GM21360 (cell line): ENCODE results near the gene DSPP.
A peak's percentile ranks its signal among the peaks of the same experiment; 100 is the strongest.
"Not testable (repeated sequence)": the region's sequence is repeated elsewhere in the genome, so short reads cannot be mapped to it uniquely, and the experiment has no call there.

Source experiments
- ATAC-seq: cut with Tn5 transposase; IDR thresholded peaks from one replicate; pipeline ENCODE4 v1.9.1; 2021; ENCODE audit warnings: mild to moderate bottlenecking, moderate library complexity; ENCODE audit not compliant: unreplicated experiment

DSPP gene

DNA sequence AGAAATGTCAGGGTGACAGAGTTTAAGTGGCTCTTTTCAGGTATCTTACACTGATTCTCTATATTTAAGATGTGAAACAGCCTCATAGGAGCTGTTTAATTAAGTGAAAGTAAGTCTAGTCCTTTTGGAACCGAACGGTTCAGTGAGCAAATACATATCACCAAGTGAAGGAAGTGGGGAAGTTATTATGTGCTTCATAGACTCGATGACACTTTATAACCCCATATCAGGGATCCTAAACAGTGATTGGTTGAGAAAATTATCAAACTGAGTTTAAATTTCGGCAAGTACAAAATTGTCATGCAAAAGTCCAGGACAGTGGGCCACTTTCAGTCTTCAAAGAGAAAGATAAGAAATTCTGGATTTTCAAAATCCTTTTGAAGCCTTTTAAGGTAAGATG, at the start of gene DSPP:
Gene DSPP, plus strand, starts transcription at position 301 of the 400 bp plus-strand sequence. CDS start 2,380 bp downstream, outside the sequence.
- ATAC-seq, result no peak

DNA sequence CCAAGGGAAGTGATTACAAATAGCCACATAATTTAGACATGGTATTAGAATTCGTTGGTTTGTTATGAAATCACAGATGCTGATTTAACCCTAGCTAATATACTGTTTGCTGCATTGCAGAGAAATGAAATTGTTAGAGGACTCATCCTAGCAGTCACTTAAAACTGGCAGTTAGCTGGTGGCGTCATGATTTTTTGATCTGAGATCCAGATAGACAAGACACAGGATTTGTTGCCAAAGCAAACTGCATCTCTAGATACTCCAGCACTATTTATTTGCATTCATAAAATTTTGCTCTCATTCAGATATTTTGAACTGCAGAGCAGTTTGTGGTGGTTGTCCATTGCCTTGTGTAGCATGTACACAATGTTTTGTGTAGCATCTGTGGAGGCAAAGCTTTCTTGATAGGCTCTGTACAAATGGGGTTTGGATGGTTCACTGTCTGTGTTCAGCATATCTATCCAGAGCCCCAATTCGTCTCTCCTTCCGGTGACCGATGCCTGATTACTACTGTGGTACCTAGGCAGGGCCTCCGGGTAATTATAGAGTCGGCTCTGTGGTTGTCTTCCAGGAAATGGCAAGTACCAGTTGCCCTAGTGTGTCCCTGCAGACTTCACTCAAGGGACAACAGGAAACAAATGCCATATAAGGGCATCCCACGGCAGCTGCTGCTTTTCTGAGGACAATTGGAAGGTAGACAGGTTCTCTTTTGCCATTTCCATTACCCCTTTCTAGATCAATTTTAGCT, 49.1 kb upstream of the DSPP start:
- ATAC-seq, result peak; percentile 99

DNA sequence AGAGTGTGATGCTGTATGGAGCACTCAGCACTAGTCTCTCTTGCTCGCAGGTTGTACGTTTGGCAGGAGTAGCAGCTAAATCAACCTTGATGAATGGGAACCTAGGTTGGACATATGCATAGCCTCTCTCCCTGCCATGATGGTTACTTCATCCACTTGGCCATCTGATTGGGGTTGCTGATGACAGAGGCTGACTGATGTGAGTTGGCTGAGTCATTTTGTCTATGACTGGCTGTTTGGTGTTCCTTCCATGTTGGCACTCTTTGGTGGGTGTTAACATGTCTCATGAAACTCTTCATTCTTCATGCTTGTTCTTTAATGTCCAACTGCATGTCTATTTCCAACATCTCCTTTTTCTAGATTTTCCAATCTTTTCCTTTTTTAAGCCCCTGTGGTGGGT, 47.5 kb upstream of the DSPP start:
- ATAC-seq, result no peak

DNA sequence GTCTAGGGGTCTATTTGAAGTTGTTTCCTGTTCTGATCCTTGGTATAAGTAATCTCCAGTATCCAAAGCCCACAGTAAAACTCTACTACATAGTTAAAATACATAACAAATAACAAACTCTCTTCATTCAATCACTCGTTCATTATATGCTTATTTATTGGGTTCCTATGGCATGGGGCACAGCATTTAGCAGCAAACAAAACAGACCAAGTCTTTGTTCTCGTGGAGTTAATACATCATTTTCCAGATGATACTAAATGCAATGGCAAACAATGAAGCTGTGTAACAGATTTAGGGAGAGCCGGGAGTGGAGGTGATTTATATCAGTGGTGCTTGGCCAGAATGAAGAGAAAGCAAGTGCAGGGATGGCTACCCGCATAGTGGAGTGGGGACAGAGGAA, 42.6 kb upstream of the DSPP start:
- no peak for ATAC-seq

DNA sequence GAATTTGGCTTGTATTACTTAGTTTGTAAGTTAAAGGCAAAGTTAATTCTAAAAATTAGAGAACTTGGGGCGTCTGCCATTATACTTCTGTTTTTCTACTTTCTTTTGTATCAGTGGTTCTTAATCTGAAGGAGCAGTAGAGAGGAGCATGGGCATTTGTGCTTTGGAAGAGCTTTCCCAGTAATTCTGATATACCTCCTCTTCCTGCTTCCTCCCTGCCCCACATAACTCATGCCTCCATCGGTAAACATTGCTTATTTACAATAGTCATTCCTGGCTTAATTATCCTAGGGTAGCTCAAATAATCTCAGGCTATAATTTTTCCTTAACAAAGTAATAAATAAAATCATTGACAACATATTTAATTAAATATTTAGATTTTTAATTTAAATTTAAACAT, 42.1 kb upstream of the DSPP start:
- ATAC-seq, result no peak

DNA sequence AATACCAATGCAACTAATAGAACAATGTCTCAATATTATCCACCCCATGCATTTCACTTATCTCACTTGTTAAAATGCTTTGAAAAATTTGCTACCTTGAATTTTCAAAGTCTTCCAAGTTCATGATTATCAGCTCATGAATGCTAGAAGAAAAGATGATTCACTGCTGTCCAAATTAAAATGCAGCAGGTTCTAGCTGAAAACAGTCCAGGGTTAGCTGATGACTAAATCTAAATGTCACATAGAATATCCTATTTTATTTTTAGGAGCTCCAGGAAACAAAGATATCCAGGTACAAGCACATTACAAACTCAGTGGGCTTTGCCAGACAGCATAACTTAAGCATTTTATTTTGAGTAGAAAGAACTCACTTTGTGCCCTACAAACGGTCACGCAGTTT, 41.1 kb upstream of the DSPP start:
- ATAC-seq, result no peak

DNA sequence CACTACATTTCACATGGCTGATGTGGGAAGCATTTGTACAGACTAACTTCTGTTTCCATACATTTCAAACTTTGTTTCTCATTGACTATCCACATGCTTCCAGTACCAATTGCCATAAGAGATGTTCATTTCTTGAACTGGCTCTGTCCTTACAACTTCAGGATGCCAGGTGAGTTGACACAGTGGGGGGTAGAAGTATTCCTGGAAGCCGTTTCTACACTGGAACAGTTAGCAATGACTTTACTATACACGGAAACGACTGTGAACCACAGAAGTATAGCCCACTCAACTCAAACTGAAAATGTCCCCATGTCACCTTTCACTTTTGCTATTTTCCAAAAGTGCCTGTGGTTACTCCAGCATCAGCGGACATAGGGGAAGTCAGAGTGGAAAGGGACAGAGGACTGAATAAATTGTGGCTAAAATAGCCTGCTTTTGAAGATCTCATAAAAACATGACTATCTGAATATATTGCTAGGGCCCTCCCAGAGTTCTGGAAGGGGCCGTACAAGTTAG, 38.0 kb upstream of the DSPP start:
- no peak for ATAC-seq

DNA sequence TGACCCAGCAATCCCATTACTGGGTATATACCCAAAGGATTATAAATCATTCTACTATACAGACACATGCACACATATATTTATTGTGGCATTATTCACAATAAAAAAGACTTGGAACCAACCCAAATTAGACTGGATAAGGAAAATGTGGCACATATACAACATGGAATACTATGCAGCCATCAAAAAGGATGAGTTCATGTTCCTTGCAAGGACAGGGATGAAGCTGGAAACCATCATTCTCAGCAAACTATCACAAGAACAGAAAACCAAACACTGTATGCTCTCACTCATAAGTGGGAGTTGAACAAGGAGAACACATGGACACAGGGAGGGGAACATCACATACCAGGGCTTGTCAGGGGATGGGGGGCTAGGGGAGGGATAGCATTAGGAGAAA, 34.0 kb upstream of the DSPP start:
- ATAC-seq, result not testable (repeated sequence)

DNA sequence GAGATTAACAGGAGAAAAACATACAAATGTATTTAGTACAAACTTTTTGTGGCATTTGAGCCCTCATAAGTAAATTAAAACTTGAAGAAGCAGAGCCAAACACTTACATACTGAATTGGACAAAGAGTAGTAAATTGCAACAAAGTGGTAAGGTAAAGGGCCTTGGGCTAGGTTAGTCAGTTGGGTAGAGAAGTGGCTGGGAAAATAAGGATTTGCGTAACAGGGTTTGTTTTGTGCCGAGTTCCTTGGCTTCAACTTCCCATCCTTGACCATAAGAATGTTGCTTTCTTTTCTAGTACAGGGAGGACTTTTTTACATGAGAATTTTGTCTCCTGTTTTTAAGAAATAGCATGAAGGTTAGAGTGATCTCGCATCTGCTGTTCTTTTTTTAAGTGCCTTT, 33.3 kb upstream of the DSPP start:
- no peak for ATAC-seq

DNA sequence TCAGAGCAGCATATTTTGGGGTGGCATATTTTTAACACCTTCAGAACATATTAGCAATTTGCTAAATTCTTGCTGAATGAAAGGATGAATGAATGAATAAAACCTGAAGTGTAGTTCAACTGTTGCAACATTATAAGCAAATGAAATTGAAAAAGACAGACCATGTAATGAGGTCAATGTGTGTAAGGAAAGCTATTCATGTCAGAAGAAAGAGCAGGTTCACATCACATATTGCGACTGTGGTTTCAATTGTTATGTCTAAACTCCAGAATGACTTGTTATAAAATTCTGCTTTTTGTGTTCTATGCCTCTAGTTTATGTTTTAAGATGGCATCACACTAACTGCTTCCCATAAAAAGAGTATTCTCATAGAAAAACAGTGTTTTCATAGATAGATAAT, 32.9 kb upstream of the DSPP start:
- ATAC-seq, result no peak

DNA sequence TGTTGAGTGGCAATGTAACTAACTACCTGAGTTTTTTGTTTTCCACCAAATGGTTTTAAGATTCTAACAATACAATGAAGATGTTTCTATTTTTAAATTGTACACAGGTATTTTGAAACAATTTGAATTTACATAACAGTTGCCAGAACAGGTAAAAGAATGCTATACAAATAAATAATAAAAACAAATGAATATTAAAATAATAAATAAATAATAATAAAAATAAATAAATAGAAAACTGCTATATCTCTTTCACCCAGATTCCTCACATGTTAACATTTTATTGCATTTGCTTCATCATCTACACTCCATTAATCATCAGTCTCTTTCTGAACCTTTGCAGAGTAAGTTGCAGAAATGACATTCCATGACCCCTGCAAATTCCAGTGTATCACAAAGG, 32.3 kb upstream of the DSPP start:
- no peak for ATAC-seq

DNA sequence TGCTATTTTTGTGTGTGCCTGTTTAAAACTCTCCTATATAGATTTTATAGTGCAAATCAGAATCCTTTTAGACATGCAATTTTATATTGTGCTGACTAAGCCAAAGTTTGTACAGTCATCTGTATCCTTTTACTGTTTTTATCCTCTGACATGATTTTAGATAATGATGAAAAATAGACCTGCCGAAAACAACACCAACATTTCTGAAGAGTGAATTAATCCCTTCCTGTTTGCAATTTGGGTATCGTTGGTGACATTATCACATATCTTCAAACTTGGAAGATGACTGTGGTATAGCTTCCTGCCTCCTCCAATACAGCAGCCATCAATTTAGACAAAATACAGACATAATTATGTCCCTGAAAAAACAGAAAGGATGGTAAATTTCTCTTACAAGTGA, 28.9 kb upstream of the DSPP start:
- no peak for ATAC-seq

DNA sequence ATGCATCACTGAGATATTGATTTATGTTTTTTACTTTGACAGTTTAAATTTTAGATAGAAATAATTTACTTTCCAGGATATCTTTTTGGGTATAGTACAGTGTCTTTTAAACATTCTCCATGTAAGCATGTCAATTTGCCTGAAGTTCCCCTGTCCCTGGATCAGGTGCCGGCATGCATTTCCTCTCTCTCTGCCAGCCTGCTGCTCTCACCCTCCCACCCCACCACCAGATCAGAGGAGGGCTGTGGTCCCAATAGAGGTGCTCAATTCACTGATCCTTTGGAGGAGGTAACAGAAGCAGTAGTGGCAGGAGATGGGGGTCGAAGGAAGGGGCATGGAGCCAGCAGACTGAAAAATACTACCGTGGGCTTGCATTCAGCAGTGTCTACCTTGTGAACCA, 28.3 kb upstream of the DSPP start:
- no peak for ATAC-seq

DNA sequence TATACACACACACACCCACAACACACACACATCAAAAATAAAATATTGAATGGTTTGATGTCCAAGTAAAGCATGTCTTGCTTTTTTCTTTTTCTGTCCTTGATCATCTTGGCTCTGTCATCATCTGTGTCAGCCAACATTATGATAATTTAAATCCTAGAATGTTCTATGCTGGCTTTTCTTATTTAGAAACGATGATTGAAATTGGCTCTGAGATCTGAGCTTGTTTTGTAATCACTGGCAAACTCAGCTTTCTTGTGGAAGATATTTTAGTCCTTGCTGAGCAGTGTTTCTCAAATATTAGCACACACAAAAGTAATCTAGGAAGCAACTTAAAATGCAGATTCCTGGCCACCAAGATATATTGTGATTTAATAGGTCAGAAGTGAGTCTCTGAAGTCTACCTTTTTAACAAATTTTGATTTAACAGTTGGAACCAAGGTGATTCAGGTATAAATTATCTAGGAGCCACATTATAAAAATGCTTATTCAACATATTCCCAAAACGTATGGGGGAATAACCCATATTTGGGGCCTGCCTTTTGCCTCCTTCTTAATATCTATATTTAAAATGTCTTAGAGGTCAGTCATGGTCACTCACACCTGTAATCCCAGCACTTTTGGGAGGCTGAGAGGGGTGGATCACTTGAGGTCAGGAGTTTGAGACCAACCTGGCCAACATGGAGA, 24.0 kb upstream of the DSPP start:
- ATAC-seq, result no peak

DNA sequence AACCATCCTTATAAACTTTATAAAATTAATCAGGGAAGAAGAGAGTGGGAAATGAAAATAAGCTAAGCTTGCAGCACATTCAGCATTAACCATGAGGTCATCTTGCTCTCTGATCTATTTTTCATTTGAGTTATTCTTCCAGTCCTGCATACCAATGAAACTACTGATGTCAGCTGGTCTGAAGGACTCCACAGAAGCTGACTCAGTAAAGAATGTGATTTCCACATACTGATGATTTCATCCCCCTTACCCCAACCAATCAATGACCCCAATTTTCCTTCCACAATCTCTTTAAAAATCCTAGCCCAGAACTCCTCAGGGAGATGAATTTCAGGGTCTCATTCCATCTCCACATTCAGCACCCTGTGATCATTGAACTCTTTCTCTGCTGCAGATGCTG, 18.8 kb upstream of the DSPP start:
- no peak for ATAC-seq

DNA sequence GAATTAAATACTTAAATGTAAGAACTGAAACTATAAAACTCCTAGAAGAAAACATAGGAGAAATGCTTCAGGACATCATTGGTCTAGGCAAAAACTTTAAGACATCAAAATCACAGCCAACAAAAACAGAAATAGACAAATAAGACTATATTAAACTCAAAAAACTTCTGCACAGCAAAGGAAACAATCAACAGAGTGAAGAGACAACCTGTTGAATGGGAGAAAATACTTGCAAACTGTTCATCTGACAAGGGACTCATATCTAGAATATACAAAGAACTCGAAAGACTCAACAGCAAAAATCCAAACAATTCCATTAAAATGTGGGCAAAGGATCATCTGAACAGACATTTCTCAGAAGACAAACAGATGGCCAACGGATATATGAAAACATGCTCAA, 16.2 kb upstream of the DSPP start:
- no peak for ATAC-seq

DNA sequence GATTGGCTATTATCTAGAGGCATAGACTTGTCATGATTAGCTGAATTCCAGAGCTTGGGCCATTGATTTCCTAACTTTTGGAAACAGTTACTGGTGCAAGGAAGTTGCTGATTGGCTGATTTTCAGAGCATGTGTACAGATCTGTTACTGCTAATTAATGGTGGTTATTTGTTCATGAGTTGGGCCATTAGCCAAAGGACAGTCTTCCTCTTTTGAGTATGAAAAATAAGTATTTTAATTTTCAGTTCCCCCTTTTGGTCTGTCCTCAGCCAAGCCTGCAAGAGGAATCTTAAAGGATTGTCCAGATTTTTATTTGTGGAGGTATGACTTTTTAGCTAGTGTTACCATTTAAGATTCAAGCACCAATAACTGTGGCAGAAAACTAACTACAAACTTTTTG, 7.0 kb upstream of the DSPP start:
- no peak for ATAC-seq

DNA sequence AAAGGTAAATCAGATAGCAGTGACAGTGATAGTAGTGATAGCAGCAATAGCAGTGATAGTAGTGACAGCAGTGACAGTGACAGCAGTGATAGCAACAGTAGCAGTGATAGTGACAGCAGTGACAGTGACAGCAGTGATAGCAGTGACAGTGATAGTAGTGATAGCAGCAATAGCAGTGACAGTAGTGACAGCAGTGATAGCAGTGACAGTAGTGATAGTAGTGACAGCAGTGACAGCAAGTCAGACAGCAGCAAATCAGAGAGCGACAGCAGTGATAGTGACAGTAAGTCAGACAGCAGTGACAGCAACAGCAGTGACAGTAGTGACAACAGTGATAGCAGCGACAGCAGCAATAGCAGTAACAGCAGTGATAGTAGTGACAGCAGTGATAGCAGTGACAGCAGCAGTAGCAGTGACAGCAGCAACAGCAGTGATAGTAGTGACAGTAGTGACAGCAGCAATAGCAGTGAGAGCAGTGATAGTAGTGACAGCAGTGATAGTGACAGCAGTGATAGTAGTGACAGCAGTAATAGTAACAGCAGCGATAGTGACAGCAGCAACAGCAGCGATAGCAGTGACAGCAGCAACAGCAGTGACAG, 6.1 kb downstream of the DSPP start:
- ATAC-seq, result no peak

DNA sequence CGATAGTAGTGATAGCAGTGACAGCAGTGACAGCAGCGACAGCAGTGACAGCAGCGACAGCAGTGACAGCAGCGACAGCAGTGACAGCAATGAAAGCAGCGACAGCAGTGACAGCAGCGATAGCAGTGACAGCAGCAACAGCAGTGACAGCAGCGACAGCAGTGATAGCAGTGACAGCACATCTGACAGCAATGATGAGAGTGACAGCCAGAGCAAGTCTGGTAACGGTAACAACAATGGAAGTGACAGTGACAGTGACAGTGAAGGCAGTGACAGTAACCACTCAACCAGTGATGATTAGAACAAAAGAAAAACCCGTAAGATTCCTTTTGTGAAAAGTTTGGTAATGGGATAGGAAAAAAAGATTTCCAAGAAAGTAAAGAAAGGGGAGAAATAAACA, 7.9 kb downstream of the DSPP start:
- no peak for ATAC-seq

DNA sequence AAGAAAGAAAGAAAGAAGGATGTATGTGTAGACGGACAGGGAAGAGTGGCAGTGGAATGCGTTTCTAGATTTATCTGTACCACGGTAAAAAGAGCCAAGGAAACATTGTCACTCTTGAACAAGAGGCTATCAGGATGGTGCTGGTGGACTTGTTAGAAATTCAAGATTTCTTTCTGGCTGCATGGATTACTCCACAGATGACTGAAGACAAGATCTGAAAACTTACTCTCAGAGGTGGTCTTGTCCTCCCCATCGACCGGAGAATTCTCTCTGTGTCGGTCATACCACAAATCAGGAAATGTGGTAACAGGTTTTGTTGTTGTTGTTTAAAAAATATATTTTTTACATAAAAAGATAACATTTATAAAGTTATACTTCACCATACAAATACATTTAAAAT, 11.8 kb downstream of the DSPP start:
- ATAC-seq, result no peak

DNA sequence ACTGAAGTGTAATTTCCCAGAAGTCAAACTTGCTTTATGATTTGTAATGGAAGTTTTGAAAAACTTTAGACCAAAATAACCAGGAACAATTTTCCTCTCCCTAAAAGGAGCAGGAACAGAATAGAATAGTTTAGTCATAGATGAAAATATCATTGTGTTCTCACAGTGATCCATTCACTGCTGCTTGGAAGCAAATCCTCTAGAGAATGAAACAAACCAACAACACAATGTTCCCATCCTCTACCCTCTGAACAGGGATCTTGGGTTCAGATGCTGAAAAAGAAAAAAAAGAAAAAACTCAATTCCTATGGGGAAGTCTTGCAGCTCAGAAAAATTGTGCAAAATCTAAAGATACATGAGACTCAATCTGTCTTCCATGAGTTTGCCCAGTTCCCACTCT, 12.2 kb downstream of the DSPP start:
- ATAC-seq, result no peak

DNA sequence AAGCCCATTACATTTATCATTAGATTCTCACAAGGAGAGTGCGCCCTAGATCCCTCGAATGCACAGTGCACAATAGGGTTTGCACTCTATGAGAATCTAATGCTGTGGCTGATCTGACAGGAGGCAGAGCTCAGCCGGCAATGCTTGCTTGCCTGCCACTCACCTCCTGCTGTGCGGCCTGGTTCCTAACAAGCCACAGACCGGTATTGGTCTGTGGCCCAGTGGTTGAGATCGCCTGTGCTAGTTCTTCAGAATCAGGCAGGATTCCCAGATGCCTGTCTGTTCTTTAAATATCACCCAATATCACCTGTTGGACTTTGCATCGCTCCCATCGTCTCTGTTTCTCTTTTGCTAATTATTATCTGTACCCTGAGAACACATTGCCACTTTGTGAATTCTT, 14.0 kb downstream of the DSPP start:
- ATAC-seq, result no peak
